WTC11 (cell line): ENCODE measurements around the gene ALDH3A2. TPM values are rescaled to one million over a fixed set of nuclear protein-coding genes. Genes with fewer than 3 reads are reported as not detected.

Experiments
- ATF2 ChIP-seq: sonication (generic); formaldehyde crosslinking; IDR thresholded peaks from 2 replicates; pipeline ENCODE4 v1.8.1; 2022; ENCODE audit warnings: low read depth, missing genetic modification reagents, borderline replicate concordance
- ATF6 ChIP-seq: sonication (generic); formaldehyde crosslinking; IDR thresholded peaks from 2 replicates; pipeline ENCODE4 v1.8.1; 2023; ENCODE audit warnings: mild to moderate bottlenecking, missing genetic modification reagents
- EMX1 ChIP-seq: fragments of 250-450 bp; sonication (Bioruptor Pico); IDR thresholded peaks from 2 replicates; pipeline ENCODE4 v1.8.0; 2021; ENCODE audit warnings: mild to moderate bottlenecking
- ERG ChIP-seq: fragments of 250-450 bp; sonication (Bioruptor Pico); IDR thresholded peaks from 2 replicates; pipeline ENCODE4 v1.8.0; 2021; ENCODE audit warnings: mild to moderate bottlenecking
- KAT7 ChIP-seq: sonication (generic); formaldehyde crosslinking; IDR thresholded peaks from 2 replicates; pipeline ENCODE4 v1.8.1; 2023; ENCODE audit warnings: missing genetic modification reagents, mild to moderate bottlenecking, borderline replicate concordance
- MXD4 ChIP-seq: fragments of 250-450 bp; sonication (Bioruptor Pico); IDR thresholded peaks from 2 replicates; pipeline ENCODE4 v1.8.0; 2021; ENCODE audit warnings: mild to moderate bottlenecking, moderate library complexity, borderline replicate concordance
- MYBL2 ChIP-seq: sonication (generic); formaldehyde crosslinking; IDR thresholded peaks from 2 replicates; pipeline ENCODE4 v1.8.1; 2023; ENCODE audit warnings: mild to moderate bottlenecking, moderate library complexity, missing genetic modification reagents
- OVOL2 ChIP-seq: fragments of 250-450 bp; sonication (Bioruptor Pico); IDR thresholded peaks from 2 replicates; pipeline ENCODE4 v1.9.0; 2021; ENCODE audit warnings: mild to moderate bottlenecking, borderline replicate concordance
- STAT6 ChIP-seq: sonication (generic); formaldehyde crosslinking; conservative IDR thresholded peaks from 2 replicates; pipeline ENCODE4 v1.8.1; 2023; ENCODE audit warnings: mild to moderate bottlenecking, low read depth, missing genetic modification reagents, moderate library complexity
- ZNF263 ChIP-seq: sonication (generic); formaldehyde crosslinking; IDR thresholded peaks from 2 replicates; pipeline ENCODE4 v1.8.1; 2022; ENCODE audit warnings: low read depth, mild to moderate bottlenecking, moderate library complexity, missing genetic modification reagents
- ZNF532 ChIP-seq: fragments of 250-450 bp; sonication (Bioruptor Pico); IDR thresholded peaks from 2 replicates; pipeline ENCODE4 v1.9.0; 2021; ENCODE audit warnings: mild to moderate bottlenecking, borderline replicate concordance
- total RNA-seq: library from RNA; stranded (reverse); gene quantifications from 3 replicates; pipeline ENCODE4 v1.2.3, GENCODE V29; 2021
- TF ChIP-seq, protein P1 (sequence below): fragments of 250-450 bp; sonication (Bioruptor Pico); IDR thresholded peaks from 2 replicates; pipeline ENCODE4 v1.9.0; 2021; ENCODE audit warnings: mild to moderate bottlenecking
- TF ChIP-seq, protein P2 (sequence below): fragments of 250-450 bp; sonication (Bioruptor Pico); conservative IDR thresholded peaks from 2 replicates; pipeline ENCODE4 v1.9.0; 2021; ENCODE audit warnings: mild to moderate bottlenecking
- TF ChIP-seq, protein P3 (sequence below): sonication (generic); formaldehyde crosslinking; IDR thresholded peaks from 2 replicates; pipeline ENCODE4 v1.8.1; 2022; ENCODE audit warnings: mild to moderate bottlenecking, missing genetic modification reagents, moderate library complexity, borderline replicate concordance
- TF ChIP-seq, protein P4 (sequence below): fragments of 200-600 bp; IDR thresholded peaks from 2 replicates; pipeline ENCODE4 v1.8.0; 2022; ENCODE audit warnings: antibody characterized with exemption

ALDH3A2 gene
- total RNA-seq, 1 experiment from 2014 or later, result 68.5 TPM

DNA sequence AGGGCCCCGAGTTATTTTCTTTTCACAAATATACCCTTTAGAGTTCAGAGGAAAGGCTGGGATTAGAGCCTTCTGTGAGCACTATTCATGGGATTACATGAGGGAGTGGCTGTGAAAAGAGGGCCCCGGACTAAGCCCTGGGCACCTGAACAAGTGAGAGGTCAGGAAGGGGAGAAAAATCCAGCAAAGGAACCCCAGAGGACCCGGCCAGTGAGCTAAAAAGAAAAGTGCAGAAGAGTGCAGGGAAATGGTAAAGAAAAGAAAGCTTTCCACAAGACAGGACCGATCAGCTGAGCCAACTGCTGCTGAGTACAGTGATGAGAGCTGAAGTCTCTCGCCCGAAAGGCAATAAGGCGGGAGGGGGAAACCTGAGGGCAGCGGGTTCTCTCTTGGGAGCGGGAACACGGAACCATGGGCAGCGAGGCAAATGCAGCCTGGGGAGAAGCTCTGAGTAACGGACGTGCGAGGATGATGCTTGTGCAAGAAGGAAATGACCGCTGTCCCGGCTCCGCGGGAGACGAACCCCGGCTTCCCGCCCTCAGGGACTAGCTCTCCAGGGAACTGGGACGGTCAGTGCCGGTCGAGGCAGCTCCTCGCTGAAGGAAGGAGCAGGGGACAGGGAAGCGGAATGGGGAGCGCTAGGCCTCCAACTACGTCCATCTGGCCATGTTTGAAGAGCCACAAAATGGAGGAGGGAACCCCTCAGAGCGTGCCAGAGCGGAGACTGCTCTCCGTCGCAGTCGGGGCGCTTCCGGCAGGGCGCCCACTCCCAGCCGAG is 665 bp upstream of the ALDH3A2 start (continued):
- TF ChIP-seq STAT6 (CRISPR knock-in tag) (no peak), MYBL2 (peak; percentile 37; the same call in 1 of the 2 replicates), ZNF263 (no peak), MXD4 (no peak), KAT7 (CRISPR knock-in tag) (0 out of 2 replicates have a peak, but pooled peaks have one; percentile 10), ERG (CRISPR knock-in tag) (no peak), ATF2 (CRISPR knock-in tag) (no peak), ATF6 (no peak), EMX1 (CRISPR knock-in tag) (no peak), OVOL2 (CRISPR knock-in tag) (no peak), ZNF532 (CRISPR knock-in tag) (no peak)
- TF ChIP-seq, protein P1, sequence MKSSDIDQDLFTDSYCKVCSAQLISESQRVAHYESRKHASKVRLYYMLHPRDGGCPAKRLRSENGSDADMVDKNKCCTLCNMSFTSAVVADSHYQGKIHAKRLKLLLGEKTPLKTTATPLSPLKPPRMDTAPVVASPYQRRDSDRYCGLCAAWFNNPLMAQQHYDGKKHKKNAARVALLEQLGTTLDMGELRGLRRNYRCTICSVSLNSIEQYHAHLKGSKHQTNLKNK, result no peak
- TF ChIP-seq, protein P2, sequence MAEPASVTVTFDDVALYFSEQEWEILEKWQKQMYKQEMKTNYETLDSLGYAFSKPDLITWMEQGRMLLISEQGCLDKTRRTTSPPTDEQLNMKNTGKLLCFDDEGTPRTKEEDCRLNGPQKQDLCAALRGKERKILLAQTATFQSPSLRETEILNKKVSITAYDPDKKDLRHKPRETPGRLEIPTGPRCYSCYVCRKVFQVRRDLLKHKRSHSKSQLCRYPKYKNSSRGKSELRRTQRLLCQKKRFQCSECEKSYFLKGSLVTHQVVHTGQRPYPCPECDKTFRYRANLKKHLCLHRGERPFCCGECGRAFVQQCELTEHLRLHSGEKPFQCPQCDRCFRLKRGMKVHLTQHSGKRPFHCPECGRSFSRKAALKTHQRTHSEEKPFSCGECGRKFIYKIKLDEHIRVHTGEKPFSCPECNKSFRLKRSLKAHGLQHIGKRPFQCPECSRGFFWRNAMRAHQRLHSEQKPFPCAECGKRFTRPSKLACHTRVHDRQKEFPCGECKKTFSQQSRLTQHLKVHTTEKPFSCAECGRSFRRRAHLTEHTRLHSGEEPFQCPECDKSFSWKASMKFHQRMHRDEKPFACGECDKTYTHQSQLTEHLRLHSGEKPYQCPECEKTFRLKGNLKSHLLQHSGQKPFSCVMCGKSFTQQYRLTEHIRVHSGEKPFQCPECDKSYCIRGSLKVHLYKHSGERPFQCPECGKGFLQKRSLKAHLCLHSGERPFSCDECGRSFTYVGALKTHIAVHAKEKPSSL (CRISPR knock-in tag), result no peak
- TF ChIP-seq, protein P3, sequence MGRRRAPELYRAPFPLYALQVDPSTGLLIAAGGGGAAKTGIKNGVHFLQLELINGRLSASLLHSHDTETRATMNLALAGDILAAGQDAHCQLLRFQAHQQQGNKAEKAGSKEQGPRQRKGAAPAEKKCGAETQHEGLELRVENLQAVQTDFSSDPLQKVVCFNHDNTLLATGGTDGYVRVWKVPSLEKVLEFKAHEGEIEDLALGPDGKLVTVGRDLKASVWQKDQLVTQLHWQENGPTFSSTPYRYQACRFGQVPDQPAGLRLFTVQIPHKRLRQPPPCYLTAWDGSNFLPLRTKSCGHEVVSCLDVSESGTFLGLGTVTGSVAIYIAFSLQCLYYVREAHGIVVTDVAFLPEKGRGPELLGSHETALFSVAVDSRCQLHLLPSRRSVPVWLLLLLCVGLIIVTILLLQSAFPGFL (CRISPR knock-in tag), result no peak
- TF ChIP-seq, protein P4, sequence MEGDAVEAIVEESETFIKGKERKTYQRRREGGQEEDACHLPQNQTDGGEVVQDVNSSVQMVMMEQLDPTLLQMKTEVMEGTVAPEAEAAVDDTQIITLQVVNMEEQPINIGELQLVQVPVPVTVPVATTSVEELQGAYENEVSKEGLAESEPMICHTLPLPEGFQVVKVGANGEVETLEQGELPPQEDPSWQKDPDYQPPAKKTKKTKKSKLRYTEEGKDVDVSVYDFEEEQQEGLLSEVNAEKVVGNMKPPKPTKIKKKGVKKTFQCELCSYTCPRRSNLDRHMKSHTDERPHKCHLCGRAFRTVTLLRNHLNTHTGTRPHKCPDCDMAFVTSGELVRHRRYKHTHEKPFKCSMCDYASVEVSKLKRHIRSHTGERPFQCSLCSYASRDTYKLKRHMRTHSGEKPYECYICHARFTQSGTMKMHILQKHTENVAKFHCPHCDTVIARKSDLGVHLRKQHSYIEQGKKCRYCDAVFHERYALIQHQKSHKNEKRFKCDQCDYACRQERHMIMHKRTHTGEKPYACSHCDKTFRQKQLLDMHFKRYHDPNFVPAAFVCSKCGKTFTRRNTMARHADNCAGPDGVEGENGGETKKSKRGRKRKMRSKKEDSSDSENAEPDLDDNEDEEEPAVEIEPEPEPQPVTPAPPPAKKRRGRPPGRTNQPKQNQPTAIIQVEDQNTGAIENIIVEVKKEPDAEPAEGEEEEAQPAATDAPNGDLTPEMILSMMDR, result no peak
